Prostate gland (tissue), 2 donors: ENCODE measurements around the gene EPHB3. TPM values are rescaled to one million over a fixed set of nuclear protein-coding genes. Genes with fewer than 3 reads are reported as not detected.

Experiments used
- DNase-seq: peaks from one replicate; pipeline ENCODE4 v3.0.0-alpha.2; 2019; ENCODE audit warnings: low spot score
- H3K27ac ChIP-seq, 2 donors: fragments of 200-600 bp; sonication (generic); 2 replicates each; pipeline ENCODE4 v1.5.1; 2017 to 2019
- H3K27me3 ChIP-seq: fragments of 200-600 bp; sonication (generic); replicated peaks from 2 replicates; pipeline ENCODE4 v1.5.1; 2019; ENCODE audit not compliant: insufficient read depth
- H3K36me3 ChIP-seq, 2 donors: fragments of 200-600 bp; sonication (generic); 1 replicate in 1 of 2; 2 replicates in 1 of 2; pipeline versions ENCODE4 v1.5.1 to v1.8.1; 2017 to 2019
- H3K4me1 ChIP-seq: fragments of 200-600 bp; sonication (generic); replicated peaks from 2 replicates; pipeline ENCODE4 v1.5.1; 2019
- H3K4me3 ChIP-seq, 2 donors: fragments of 200-600 bp; sonication (generic); 2 replicates each; pipeline ENCODE4 v1.5.1; 2017 to 2019
- H3K9me3 ChIP-seq: fragments of 200-600 bp; sonication (generic); 2 replicates; pipeline ENCODE4 v1.5.1; 2017
- POLR2A ChIP-seq: fragments of 450-650 bp; IDR thresholded peaks from one replicate; pipeline ENCODE4 v1.6.1; 2016; ENCODE audit warnings: antibody characterized with exemption, mild to moderate bottlenecking
- POLR2AphosphoS5 ChIP-seq: sonication (generic); formaldehyde crosslinking; IDR thresholded peaks from one replicate; pipeline ENCODE4 v1.6.1; 2017; ENCODE audit warnings: antibody characterized with exemption
- WGBS: methylation state at CpG from one replicate; pipeline ENCODE4 v1.1.5; 2018; 5-methylcytosine and 5-hydroxymethylcytosine counted together
- intact Hi-C: fragments of 100-400 bp; cut with DNase I; formaldehyde crosslinking; loops from one replicate; pipeline ENCODE4 v1.14.2; 2022
- total RNA-seq, 2 donors: library from RNA; depleted of rRNA; stranded (reverse); fragments of >200 nt; gene quantifications; one replicate each; pipeline ENCODE4 v1.1.0, GENCODE V29; 2016
- TF ChIP-seq, protein P1 (sequence below), 4 experiments: fragments of 200-600 bp in 2 of 4; fragments of 450-650 bp in 2 of 4; sonication (generic) in 2 of 4; IDR thresholded peaks; 1 replicate in 3 of 4; 2 replicates in 1 of 4; pipeline ENCODE4 v1.5.1; 2016 to 2019; ENCODE audit warnings: antibody characterized with exemption in 4 of 4, mild to moderate bottlenecking in 2 of 4, moderate library complexity in 2 of 4

Gene EPHB3
- total RNA-seq, 2 donors from 2014 or later: 11.9 to 25.2 TPM

GRCh38 chr3:184575701-184576100 lies 14.1 kb downstream of the EPHB3 start:
- 81% methylated on average over 9 of the region's 9 CpGs for WGBS
- intact Hi-C loops: no loop called here
- H3K27me3 ChIP-seq: no peaks in the 10 kb centered on the region
- TF ChIP-seq POLR2AphosphoS5 (no peak), POLR2A (no peak)
- TF ChIP-seq, protein P1, sequence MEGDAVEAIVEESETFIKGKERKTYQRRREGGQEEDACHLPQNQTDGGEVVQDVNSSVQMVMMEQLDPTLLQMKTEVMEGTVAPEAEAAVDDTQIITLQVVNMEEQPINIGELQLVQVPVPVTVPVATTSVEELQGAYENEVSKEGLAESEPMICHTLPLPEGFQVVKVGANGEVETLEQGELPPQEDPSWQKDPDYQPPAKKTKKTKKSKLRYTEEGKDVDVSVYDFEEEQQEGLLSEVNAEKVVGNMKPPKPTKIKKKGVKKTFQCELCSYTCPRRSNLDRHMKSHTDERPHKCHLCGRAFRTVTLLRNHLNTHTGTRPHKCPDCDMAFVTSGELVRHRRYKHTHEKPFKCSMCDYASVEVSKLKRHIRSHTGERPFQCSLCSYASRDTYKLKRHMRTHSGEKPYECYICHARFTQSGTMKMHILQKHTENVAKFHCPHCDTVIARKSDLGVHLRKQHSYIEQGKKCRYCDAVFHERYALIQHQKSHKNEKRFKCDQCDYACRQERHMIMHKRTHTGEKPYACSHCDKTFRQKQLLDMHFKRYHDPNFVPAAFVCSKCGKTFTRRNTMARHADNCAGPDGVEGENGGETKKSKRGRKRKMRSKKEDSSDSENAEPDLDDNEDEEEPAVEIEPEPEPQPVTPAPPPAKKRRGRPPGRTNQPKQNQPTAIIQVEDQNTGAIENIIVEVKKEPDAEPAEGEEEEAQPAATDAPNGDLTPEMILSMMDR (IDR thresholded peaks at IDR 0.05): no peak
- no peak overlapping the region for H3K27ac ChIP-seq
- H3K9me3 ChIP-seq: no peaks in the 10 kb centered on the region
- H3K36me3 ChIP-seq: peaks cover 4 to 7% of the 10 kb centered on the region in 2 donors
- no peak for DNase-seq
- no peak overlapping the region for H3K4me3 ChIP-seq
- H3K4me1 ChIP-seq: no peaks in the 10 kb centered on the region

DNA sequence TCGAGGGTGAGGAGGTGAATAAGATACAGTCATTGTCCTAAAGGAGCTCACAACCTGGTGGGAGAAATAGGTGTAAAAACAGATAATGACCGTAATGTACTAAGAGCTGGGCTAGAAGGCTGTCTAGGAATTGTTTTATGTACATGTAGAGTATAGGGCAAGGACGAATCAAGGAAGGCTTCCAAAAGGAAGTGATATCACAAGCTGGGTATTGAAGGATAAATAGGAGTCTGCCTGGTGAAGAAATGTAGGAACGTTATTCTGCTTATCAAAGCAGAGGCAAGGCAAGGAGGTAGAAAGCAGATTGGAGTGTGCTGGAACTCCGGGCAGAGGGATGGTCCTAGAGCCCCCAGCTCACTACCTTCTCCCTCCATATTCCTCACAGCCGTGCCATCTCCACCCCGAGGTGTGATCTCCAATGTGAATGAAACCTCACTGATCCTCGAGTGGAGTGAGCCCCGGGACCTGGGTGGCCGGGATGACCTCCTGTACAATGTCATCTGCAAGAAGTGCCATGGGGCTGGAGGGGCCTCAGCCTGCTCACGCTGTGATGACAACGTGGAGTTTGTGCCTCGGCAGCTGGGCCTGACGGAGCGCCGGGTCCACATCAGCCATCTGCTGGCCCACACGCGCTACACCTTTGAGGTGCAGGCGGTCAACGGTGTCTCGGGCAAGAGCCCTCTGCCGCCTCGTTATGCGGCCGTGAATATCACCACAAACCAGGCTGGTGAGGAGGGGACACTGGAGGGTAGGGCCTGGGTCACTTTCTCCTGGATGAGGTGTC lies 15.1 kb downstream of the EPHB3 start:
- no peak overlapping the region for H3K4me3 ChIP-seq
- no peaks in the 10 kb centered on the region for H3K9me3 ChIP-seq
- H3K27ac ChIP-seq: no peak overlapping the region
- H3K4me1 ChIP-seq: no peaks in the 10 kb centered on the region
- peaks cover 4 to 7% of the 10 kb centered on the region in 2 donors for H3K36me3 ChIP-seq
- H3K27me3 ChIP-seq: no peaks in the 10 kb centered on the region
- 88% methylated on average over 25 of the region's 25 CpGs for WGBS
- no peak for DNase-seq
- no peak for TF ChIP-seq POLR2A
- TF ChIP-seq, protein P1 (IDR thresholded peaks at IDR 0.05): no peak
- TF ChIP-seq POLR2AphosphoS5: no peak
- intact Hi-C loops: no loop called here

DNA sequence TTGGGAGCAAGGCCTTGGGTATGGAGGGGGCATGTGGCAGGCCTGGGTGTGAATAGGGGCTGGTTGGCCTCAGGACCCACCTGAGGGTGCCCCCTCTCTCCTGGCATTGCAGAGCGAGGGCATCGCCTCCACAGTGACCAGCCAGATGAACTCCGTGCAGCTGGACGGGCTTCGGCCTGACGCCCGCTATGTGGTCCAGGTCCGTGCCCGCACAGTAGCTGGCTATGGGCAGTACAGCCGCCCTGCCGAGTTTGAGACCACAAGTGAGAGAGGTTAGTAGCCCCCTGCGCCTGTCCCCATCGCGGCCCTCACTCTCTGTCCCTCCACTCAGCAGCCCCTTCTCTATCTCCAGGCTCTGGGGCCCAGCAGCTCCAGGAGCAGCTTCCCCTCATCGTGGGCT lies 16.0 kb downstream of the EPHB3 start:
- Histone ChIP-seq H3K9me3 (no peaks in the 10 kb centered on the region), H3K27me3 (no peaks in the 10 kb centered on the region), H3K4me3 (no peak overlapping the region), H3K4me1 (no peaks in the 10 kb centered on the region), H3K36me3 (peaks cover 4 to 7% of the 10 kb centered on the region in 2 donors), H3K27ac (no peak overlapping the region)
- DNase-seq: no peak
- intact Hi-C loops: no loop called here
- TF ChIP-seq POLR2A (no peak), POLR2AphosphoS5 (no peak)
- TF ChIP-seq, protein P1 (IDR thresholded peaks at IDR 0.05): no peak
- WGBS: 80% methylated on average over 7 of the region's 15 CpGs

- Histone ChIP-seq H3K9me3 (no peaks in the 10 kb centered on the region), H3K4me3 (no peak overlapping the region), H3K36me3 (peaks cover 4 to 7% of the 10 kb centered on the region in 2 donors), H3K4me1 (no peaks in the 10 kb centered on the region), H3K27ac (no peak overlapping the region), H3K27me3 (no peaks in the 10 kb centered on the region)
- no peak for TF ChIP-seq POLR2A
- no peak for TF ChIP-seq POLR2AphosphoS5
- TF ChIP-seq, protein P1 (IDR thresholded peaks at IDR 0.05): no peak
- intact Hi-C loops: no loop called here
- 71% methylated on average over 7 of the region's 7 CpGs for WGBS
- DNase-seq: no peak
Observed at GRCh38 chr3:184578218-184578617, 16.6 kb downstream of the EPHB3 start.

- peaks cover 4 to 7% of the 10 kb centered on the region in 2 donors for H3K36me3 ChIP-seq
- intact Hi-C loops: no loop called here
- no peak for DNase-seq
Observed at GRCh38 chr3:184578822-184579221, 17.2 kb downstream of the EPHB3 start.

More at GRCh38 chr3:184578822-184579221, 17.2 kb downstream of the EPHB3 start:
- 58% methylated on average over 7 of the region's 7 CpGs for WGBS
- Histone ChIP-seq H3K4me1 (no peaks in the 10 kb centered on the region), H3K4me3 (no peak overlapping the region), H3K9me3 (no peaks in the 10 kb centered on the region), H3K27ac (no peak overlapping the region), H3K27me3 (no peaks in the 10 kb centered on the region)
- no peak for TF ChIP-seq POLR2AphosphoS5
- TF ChIP-seq, protein P1 (IDR thresholded peaks at IDR 0.05): no peak
